ENCODE data around the gene PANK4. TPM values are rescaled to one million over a fixed set of nuclear protein-coding genes. Genes with fewer than 3 reads are reported as not detected.

Gene PANK4
- total RNA-seq, 4 donors from 2014 or later, result 29.3 to 39.9 (median 38.0) TPM

DNA sequence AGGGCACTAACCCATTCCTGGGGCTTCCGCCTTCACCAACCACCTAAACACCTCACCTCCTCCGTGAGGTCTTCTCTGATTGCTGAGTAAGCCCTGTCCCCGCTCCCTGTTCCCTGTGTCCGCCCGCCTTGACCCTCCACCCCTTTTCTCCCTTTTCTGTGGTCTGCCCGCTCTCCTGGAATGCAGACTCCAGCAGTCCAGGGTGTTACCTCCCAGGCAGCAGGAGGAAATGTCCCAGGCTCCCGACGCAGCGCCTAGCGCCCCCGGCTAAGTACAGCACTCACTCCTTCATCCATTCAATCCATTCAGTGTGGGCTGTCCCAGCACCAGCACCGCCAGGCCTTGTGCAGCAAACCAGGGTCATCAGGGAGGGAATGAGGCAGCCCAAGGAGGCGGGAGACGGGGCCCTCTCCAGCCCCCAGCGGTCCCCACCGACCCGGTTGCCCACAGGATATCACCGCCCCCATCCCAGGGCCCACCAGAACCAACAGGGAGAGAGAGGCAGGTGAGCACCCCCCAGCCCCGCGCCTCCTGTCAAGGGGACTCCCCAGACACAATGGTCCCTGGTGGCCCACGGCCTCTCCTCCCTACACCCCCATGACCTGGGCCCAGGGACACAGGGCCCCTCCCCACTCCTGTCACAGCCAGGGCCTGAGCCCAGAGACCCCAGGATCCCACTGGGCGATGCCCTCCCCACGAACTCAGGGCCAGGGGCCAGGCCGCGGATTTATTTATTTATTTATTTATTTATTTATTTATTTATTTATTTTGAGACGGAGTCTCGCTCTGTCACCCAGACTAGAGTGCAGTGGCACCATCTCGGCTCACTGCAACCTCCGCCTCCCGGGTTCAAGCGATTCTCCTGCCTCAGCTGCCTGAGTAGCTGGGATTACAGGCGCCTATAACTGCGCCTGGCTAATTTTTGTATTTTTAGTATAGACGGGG lies 40.0 kb upstream of the PANK4 start:
- Histone ChIP-seq H3K4me3 (replicated peaks in 1 of 3) (no peak overlapping the region), H3K36me3 (no peaks in the 10 kb centered on the region), H3K4me1 (peaks cover 0 to 4% of the 10 kb centered on the region in 2 donors), H3K27ac (no peak overlapping the region), H3K9me3 (no peaks in the 10 kb centered on the region), H3K27me3 (no peaks in the 10 kb centered on the region)
- TF ChIP-seq, protein P1, sequence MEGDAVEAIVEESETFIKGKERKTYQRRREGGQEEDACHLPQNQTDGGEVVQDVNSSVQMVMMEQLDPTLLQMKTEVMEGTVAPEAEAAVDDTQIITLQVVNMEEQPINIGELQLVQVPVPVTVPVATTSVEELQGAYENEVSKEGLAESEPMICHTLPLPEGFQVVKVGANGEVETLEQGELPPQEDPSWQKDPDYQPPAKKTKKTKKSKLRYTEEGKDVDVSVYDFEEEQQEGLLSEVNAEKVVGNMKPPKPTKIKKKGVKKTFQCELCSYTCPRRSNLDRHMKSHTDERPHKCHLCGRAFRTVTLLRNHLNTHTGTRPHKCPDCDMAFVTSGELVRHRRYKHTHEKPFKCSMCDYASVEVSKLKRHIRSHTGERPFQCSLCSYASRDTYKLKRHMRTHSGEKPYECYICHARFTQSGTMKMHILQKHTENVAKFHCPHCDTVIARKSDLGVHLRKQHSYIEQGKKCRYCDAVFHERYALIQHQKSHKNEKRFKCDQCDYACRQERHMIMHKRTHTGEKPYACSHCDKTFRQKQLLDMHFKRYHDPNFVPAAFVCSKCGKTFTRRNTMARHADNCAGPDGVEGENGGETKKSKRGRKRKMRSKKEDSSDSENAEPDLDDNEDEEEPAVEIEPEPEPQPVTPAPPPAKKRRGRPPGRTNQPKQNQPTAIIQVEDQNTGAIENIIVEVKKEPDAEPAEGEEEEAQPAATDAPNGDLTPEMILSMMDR (IDR thresholded peaks at IDR 0.05), result no peak
- no peak for TF ChIP-seq POLR2A (IDR thresholded peaks at IDR 0.05)
- DNase-seq, result no peak
- intact Hi-C loops (cut with DNase I), result no loop called here
- WGBS, 2 donors, result 75 to 89% methylated on average over 30 to 33 of the region's 34 CpGs

DNA sequence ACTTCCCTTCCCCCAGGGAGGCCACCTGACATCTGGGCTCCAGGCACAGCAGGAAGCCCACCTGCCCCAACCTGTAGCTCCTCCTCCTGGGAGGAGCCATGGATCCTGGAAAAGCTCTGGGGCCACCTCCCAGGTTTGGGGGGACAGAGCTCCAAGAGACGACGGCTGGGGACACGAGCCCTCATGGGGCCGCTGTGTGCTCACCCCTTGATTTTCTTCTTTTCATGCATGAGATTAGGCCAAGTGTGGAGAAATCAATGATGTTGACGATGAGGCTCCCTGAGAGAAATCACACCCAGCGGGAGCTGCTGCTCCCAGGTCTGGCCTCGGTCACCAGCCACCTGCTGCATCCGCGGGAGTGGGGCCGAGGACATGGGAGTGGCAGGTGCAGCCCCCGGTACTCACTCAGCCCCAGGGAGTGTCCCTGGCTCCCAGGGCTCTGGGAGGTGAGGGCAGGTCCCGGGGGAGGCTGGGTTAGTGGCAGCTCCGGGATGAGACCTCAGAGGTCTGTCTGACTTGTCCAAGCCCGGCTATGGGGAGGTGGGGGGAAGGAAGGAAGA lies 38.5 kb upstream of the PANK4 start:
- DNase-seq, result no peak
- H3K4me3 ChIP-seq (replicated peaks in 1 of 3), result no peak overlapping the region
- H3K27ac ChIP-seq, result no peak overlapping the region
- no peaks in the 10 kb centered on the region for H3K9me3 ChIP-seq
- intact Hi-C loops (cut with DNase I), result no loop called here
- 54 to 63% methylated on average over 9 to 14 of the region's 14 CpGs for WGBS, 2 donors
- peaks cover 0 to 4% of the 10 kb centered on the region in 2 donors for H3K4me1 ChIP-seq
- TF ChIP-seq, protein P1 (IDR thresholded peaks at IDR 0.05), result no peak
- TF ChIP-seq POLR2A (IDR thresholded peaks at IDR 0.05), result no peak
- H3K36me3 ChIP-seq, result no peaks in the 10 kb centered on the region
- no peaks in the 10 kb centered on the region for H3K27me3 ChIP-seq

- intact Hi-C loops (cut with DNase I), result no loop called here
- H3K4me3 ChIP-seq (replicated peaks in 1 of 3), result no peak overlapping the region
- peaks cover 0 to 4% of the 10 kb centered on the region in 2 donors for H3K4me1 ChIP-seq
- no peak for DNase-seq
- no peaks in the 10 kb centered on the region for H3K36me3 ChIP-seq
- H3K9me3 ChIP-seq, result no peaks in the 10 kb centered on the region
- no peak overlapping the region for H3K27ac ChIP-seq
- no peaks in the 10 kb centered on the region for H3K27me3 ChIP-seq
- no peak for TF ChIP-seq POLR2A (IDR thresholded peaks at IDR 0.05)
- TF ChIP-seq, protein P1 (IDR thresholded peaks at IDR 0.05), result no peak
- WGBS, 2 donors, result 86 to 92% methylated on average over 16 to 19 of the region's 20 CpGs
These were observed 37.8 kb upstream of the PANK4 start for GRCh38 chr1:2564006-2564814.

DNA sequence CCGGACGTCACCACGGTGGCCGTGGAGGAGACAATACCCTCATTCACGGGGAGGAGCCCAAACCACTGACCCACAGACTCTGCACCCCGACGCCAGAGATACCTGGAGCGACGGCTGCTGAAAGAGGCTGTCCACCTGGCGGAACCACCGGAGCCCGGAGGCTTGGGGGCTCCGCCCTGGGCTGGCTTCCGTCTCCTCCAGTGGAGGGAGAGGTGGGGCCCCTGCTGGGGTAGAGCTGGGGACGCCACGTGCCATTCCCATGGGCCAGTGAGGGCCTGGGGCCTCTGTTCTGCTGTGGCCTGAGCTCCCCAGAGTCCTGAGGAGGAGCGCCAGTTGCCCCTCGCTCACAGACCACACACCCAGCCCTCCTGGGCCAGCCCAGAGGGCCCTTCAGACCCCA lies 36.8 kb upstream of the PANK4 start:
- WGBS, 2 donors, result 86 to 87% methylated on average over 4 to 17 of the region's 18 CpGs
- no peaks in the 10 kb centered on the region for H3K36me3 ChIP-seq
- intact Hi-C loops (cut with DNase I), result no loop called here

More for the DNA sequence above, 36.8 kb upstream of the PANK4 start:
- H3K27ac ChIP-seq, result no peak overlapping the region
- DNase-seq, result no peak
- H3K27me3 ChIP-seq, result no peaks in the 10 kb centered on the region
- TF ChIP-seq, protein P1 (IDR thresholded peaks at IDR 0.05), result no peak
- TF ChIP-seq POLR2A (IDR thresholded peaks at IDR 0.05), result no peak
- no peaks in the 10 kb centered on the region for H3K9me3 ChIP-seq
- H3K4me1 ChIP-seq, result no peaks in the 10 kb centered on the region
- H3K4me3 ChIP-seq (replicated peaks in 1 of 3), result no peak overlapping the region

All from thyroid gland (tissue), 4 donors.